ENCODE results near the gene FBXW7. TPM values are rescaled to one million over a fixed set of nuclear protein-coding genes. Genes with fewer than 3 reads are reported as not detected.

Gene FBXW7
- total RNA-seq, 2 donors from 2014 or later = 39.9 to 49.4 TPM

DNA sequence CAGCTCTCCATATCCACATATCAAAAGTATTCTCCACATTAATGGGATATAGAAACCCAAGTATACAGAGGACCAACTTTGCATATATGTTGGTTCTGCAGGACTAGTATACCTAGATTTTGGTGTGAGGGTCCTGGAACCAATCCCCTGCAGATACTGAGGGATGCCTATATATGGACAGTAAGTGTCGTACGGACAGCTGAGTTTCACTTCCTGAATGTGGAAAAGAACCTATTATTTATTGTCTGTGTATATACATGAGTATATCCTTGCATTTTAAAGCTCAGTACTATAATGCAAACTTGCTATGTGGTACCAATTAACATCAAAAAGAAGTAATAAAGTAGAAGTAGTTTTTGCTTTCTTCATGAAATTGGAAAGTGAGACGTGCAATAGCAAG, 101.9 kb downstream of the FBXW7 start:
- Histone ChIP-seq H3K36me3 (no peaks in the 10 kb centered on the region), H3K27ac (no peak overlapping the region), H3K4me3 (no peak overlapping the region), H3K4me1 (no peaks in the 10 kb centered on the region), H3K9me3 (no peaks in the 10 kb centered on the region), H3K27me3 (no peaks in the 10 kb centered on the region)
- TF ChIP-seq, protein P1, sequence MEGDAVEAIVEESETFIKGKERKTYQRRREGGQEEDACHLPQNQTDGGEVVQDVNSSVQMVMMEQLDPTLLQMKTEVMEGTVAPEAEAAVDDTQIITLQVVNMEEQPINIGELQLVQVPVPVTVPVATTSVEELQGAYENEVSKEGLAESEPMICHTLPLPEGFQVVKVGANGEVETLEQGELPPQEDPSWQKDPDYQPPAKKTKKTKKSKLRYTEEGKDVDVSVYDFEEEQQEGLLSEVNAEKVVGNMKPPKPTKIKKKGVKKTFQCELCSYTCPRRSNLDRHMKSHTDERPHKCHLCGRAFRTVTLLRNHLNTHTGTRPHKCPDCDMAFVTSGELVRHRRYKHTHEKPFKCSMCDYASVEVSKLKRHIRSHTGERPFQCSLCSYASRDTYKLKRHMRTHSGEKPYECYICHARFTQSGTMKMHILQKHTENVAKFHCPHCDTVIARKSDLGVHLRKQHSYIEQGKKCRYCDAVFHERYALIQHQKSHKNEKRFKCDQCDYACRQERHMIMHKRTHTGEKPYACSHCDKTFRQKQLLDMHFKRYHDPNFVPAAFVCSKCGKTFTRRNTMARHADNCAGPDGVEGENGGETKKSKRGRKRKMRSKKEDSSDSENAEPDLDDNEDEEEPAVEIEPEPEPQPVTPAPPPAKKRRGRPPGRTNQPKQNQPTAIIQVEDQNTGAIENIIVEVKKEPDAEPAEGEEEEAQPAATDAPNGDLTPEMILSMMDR (IDR thresholded peaks at IDR 0.05) = no peak
- DNase-seq (ENCODE audit: low spot score) = no peak

- Histone ChIP-seq H3K36me3 (no peaks in the 10 kb centered on the region), H3K27ac (no peak overlapping the region), H3K9me3 (no peaks in the 10 kb centered on the region), H3K27me3 (no peaks in the 10 kb centered on the region), H3K4me1 (no peaks in the 10 kb centered on the region), H3K4me3 (no peak overlapping the region)
- no peak for DNase-seq (ENCODE audit: low spot score)
- TF ChIP-seq, protein P1 (IDR thresholded peaks at IDR 0.05) = no peak
Observed at GRCh38 chr4:152431784-152432183, 104.1 kb downstream of the FBXW7 start.

- H3K27me3 ChIP-seq = no peaks in the 10 kb centered on the region
Observed at GRCh38 chr4:152431291-152431690, 104.6 kb downstream of the FBXW7 start.

GRCh38 chr4:152430507-152430906, 105.4 kb downstream of the FBXW7 start:
- Histone ChIP-seq H3K9me3 (no peaks in the 10 kb centered on the region), H3K27ac (no peak overlapping the region), H3K4me1 (no peaks in the 10 kb centered on the region), H3K27me3 (no peaks in the 10 kb centered on the region), H3K36me3 (no peaks in the 10 kb centered on the region), H3K4me3 (no peak overlapping the region)
- TF ChIP-seq, protein P1 (IDR thresholded peaks at IDR 0.05) = no peak
- DNase-seq (ENCODE audit: low spot score) = no peak

More at GRCh38 chr4:152431291-152431690, 104.6 kb downstream of the FBXW7 start:
- TF ChIP-seq, protein P1 (IDR thresholded peaks at IDR 0.05) = no peak
- H3K4me1 ChIP-seq = no peaks in the 10 kb centered on the region
- no peak for DNase-seq (ENCODE audit: low spot score)
- no peaks in the 10 kb centered on the region for H3K9me3 ChIP-seq
- no peaks in the 10 kb centered on the region for H3K36me3 ChIP-seq
- H3K27ac ChIP-seq = no peak overlapping the region
- no peak overlapping the region for H3K4me3 ChIP-seq

- no peaks in the 10 kb centered on the region for H3K36me3 ChIP-seq
- H3K4me1 ChIP-seq = no peaks in the 10 kb centered on the region
- no peak overlapping the region for H3K27ac ChIP-seq
- no peaks in the 10 kb centered on the region for H3K27me3 ChIP-seq
- H3K9me3 ChIP-seq = no peaks in the 10 kb centered on the region
- TF ChIP-seq, protein P1 (IDR thresholded peaks at IDR 0.05) = no peak
- DNase-seq (ENCODE audit: low spot score) = no peak
- no peak overlapping the region for H3K4me3 ChIP-seq
Observed at GRCh38 chr4:152427981-152428380, 107.9 kb downstream of the FBXW7 start.

GRCh38 chr4:152424977-152425376, 110.9 kb downstream of the FBXW7 start:
- DNase-seq (ENCODE audit: low spot score) = no peak
- TF ChIP-seq, protein P1 (IDR thresholded peaks at IDR 0.05) = no peak
- no peak overlapping the region for H3K27ac ChIP-seq
- H3K9me3 ChIP-seq = no peaks in the 10 kb centered on the region
- no peaks in the 10 kb centered on the region for H3K4me1 ChIP-seq
- H3K4me3 ChIP-seq = no peak overlapping the region
- no peaks in the 10 kb centered on the region for H3K27me3 ChIP-seq
- no peaks in the 10 kb centered on the region for H3K36me3 ChIP-seq
